ENCODE data around the gene UBTF.

The UBTF gene, protein sequence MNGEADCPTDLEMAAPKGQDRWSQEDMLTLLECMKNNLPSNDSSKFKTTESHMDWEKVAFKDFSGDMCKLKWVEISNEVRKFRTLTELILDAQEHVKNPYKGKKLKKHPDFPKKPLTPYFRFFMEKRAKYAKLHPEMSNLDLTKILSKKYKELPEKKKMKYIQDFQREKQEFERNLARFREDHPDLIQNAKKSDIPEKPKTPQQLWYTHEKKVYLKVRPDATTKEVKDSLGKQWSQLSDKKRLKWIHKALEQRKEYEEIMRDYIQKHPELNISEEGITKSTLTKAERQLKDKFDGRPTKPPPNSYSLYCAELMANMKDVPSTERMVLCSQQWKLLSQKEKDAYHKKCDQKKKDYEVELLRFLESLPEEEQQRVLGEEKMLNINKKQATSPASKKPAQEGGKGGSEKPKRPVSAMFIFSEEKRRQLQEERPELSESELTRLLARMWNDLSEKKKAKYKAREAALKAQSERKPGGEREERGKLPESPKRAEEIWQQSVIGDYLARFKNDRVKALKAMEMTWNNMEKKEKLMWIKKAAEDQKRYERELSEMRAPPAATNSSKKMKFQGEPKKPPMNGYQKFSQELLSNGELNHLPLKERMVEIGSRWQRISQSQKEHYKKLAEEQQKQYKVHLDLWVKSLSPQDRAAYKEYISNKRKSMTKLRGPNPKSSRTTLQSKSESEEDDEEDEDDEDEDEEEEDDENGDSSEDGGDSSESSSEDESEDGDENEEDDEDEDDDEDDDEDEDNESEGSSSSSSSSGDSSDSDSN

DNA sequence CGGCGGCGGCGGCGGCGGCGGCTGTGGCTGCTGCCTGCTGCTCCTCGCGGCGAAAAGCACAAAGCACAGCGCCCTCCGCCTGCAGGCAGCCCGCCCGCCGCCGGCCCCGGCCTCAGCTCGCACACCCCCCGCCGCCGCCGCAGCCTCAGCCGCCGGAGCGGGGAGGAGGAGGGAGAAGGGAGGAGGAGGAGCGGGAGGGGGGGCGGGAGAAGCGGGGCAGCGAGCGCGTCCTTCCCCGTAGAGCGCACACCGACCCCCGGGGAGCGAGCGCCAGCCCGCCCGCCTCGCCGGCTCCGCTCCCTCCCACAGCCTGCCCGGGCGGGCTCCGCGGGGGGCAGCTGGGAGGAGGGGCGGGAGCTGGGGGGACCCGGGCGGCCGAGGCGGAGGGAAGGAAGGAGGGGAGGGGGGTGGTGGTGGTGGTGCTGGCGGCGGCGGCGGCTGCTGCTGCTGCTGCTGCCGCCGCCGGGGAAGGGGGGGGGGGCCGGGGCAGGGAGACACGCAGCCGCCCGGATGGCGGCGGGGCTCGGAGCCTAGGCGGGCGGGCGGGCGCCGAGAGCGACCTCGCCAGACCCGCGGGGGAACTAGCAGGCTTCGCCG is at the start of gene UBTF:
Gene UBTF (minus strand): TSS at position 60 of the 597 bp plus-strand sequence. CDS start 1,446 bp downstream, outside the sequence.
- peak; percentile 83 for DNase-seq

DNA sequence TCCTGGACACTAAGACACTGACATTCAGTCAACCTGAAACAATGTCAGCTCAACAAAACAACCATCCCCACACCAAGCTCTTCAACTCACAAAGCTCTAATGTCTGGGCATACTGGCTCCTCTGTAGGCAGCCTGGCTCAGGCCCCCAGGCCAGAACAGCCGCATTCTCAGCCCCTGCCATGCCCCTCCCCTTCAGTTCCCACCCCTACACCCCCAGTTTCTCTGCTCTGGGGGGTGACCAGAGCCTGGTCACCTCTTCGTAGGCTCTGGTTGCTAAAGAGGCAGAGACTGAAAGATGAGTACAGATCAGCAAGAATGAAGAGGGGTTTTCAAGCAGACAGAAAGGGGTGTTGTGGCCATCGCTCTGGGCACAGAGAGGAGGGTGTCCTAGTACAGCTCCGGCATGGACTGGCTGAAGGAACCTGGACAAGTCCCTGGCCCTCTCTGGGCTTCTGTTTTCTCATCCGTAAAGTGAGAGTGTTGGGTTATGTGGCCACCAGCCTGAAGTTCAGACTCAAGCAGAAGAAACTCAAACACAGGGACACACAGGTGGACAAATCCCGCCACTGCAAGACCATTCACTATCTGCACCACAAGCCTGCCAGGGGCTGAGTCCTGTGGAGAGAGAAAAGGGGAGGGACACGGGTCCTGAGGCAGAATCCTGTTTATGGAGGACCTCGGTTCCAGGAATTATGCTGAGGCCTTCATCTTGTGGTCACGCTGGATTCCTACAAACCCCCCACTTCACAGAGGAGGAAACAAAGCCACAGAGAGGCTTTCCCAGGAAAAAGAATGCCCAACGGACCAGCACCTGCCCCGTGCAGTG is 49.4 kb upstream of the UBTF start:
- DNase-seq = no peak

DNA sequence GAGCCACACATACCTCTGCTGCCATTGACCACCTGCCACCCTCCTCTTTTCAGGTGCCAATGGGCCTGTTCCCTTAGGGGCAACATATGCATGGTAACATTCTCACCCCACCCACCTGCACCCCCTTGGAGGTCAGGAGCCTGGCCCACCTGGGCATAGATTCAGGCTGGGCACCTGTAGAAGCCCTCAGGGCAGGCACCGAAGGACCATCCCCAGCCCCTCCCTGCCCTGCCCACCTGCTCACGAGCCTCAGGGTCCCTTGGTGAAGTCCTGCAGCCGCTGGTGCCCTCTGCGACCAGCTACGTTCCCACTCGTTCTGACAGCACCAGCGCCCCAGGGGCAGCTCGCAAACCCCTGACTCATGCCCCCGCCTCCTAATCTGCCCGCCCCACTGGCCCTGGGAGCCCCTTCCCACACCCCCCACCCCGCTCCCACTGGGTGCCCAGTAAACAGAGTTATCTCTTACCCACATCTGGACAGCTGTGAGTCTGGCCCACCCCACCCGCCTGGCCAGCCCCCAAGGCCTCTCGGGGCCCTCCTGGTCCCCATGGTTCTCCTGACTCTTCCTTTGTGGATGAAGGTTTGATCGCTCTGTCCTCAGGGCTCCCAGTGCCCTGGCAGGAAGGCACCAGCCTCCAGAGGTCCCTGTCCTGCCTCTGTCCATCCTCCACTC is 48.5 kb upstream of the UBTF start, which contains the start of gene SLC4A1:
Gene SLC4A1 (minus strand): TSS at position 318 of the 673 bp plus-strand sequence. CDS start 5,269 bp downstream, outside the sequence.
- DNase-seq = no peak

DNA sequence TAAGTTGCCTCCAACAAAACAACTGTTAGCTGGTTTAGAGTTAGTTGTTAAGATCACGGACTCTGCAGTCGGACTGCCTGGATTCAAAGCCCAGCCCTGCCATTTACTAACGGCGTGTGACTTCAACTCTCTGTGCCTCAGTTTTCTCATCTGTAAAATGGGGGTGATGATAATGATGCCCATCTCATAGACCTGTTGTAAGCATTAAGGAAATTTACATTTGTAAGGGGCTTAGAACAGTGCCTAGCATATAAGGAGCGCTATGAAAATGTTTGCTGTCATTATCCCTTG is 47.6 kb upstream of the UBTF start:
- DNase-seq = no peak

DNA sequence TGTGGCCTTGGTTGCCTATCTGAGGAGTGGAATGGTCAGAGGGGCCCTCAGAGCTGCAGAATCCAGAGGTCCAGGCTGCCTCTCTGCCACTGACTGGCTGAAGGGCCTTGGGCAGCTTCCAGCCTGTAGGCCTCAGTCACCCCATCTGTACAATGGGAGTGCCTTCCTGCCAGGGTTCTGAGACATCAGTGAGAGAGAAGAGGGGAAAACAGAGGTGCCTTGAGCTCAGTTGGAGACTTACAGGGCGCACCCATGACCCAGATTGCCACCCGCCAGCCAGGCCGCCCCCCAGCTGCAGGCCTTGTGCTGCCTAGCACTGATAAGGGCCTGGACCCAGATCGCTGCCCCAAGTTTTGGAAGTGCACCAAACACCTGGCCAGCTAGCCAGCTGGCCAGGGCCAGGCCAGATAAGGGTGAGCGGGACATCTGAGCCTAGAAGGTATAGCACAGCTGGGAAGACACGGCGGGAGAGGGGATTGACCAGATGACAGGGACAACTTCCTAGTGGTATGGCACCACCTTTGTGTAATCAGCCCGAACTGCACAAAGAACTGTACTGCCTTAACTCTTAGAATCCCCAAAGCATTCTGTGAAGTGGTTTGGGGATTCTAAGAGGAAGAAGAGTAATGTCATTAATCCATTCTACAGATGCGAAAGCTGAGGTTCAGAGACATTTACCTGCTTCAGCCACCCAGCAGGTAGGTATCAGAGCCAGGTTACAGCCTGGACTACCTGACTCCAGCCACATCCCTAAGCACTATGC is 47.1 kb upstream of the UBTF start:
- DNase-seq = no peak

DNA sequence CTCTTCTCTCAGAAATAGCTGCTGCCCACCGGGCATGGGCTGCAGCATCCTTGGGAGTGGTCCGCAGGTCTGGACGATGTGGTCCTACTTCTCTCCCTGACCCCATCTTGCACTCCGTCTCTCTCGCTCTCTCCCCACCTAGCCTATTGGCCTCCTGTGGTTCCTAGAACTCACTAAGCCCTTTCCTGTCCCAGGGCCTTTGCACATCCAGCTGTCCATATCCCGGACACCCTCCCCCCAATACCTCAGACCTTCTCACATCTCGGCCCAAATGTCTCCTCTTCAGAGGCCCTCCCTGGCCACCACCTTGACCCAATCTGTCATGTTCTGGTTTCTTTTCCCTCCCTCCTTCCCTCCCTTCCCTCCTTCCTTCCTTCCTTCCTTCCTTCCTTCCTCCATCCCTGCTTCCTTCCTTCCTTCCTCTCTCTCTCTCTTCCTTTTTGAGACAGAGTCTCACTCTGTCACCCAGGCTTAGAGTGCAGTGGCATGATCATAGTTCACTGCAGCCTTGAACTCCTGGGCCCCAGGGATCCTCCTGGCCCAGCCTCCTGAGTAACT is 43.9 kb upstream of the UBTF start:
- DNase-seq = no peak

DNA sequence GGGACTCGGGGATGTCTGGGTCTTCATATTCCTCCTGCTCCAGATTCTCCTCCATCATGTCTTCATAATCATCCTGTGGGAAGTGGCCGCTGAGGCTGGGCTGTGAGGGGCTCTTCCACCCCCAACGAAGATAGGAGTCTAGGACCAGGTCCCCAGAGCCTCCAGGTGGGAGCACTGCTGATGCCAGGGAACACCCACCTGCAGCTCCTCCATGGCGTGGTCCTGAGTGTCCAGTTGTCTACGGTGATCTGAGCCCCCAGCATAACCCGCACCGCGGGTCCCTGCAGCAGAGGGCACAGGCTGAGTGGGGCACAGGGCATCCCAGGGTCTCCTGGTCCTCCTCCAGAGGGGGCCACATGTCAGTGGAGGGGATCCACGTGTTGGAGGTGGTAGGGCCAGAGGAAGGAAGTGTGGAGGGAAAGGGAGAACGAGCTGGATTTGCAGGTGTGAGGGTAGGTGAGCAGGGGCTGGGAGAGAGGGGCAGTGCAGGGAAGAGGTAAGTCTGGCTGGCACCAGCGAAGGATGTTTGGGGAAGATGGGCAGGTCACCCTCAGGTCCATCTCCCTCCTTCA is 43.3 kb upstream of the UBTF start:
- no peak for DNase-seq

DNA sequence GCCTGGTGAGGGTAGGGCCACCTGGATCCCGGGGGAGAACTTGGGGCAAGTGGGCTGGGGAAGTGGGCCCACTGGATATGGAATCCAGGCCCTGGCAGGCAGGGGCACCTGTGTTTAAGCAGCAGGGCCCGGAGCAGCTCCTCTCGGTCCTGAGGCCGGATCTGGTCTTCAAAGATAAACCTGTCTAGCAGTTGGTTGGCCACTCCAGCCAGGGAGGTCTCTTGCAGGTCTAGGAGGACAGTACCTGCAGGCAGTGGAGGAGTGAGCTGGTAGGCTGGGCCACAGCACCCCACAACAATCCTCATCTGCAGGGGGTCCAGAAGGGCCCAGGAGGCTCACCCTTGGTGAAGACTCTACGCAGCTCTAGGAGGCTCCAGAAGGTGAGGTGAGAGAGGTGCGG is 40.8 kb upstream of the UBTF start:
- DNase-seq = no peak

DNA sequence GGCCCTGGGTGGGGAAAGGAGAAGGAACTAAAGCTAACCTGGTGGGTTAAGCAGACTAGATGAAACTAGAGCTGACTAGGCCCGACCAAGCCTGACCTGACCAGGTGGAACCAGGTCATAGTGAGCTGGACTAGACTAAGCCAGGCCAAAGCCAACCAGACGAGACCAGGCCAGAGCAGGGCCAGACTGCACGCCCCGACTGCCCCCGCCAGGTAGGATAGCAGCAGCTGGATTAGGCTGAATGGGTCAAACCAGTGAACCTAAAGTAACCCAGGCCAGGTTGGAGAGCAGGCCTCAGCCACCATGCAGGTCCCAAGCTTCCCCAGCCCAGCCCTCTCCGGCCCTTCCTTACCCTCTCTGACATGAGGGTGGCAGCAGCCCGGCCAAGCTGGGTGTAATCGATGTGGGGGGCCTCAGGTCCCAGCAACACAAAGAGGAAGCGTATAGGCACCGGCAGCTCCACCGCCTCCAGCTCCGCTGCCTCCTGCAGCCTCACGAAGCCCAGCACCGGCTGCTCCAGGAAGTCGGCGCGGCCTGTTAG is 39.4 kb upstream of the UBTF start:
- DNase-seq = no peak

DNA sequence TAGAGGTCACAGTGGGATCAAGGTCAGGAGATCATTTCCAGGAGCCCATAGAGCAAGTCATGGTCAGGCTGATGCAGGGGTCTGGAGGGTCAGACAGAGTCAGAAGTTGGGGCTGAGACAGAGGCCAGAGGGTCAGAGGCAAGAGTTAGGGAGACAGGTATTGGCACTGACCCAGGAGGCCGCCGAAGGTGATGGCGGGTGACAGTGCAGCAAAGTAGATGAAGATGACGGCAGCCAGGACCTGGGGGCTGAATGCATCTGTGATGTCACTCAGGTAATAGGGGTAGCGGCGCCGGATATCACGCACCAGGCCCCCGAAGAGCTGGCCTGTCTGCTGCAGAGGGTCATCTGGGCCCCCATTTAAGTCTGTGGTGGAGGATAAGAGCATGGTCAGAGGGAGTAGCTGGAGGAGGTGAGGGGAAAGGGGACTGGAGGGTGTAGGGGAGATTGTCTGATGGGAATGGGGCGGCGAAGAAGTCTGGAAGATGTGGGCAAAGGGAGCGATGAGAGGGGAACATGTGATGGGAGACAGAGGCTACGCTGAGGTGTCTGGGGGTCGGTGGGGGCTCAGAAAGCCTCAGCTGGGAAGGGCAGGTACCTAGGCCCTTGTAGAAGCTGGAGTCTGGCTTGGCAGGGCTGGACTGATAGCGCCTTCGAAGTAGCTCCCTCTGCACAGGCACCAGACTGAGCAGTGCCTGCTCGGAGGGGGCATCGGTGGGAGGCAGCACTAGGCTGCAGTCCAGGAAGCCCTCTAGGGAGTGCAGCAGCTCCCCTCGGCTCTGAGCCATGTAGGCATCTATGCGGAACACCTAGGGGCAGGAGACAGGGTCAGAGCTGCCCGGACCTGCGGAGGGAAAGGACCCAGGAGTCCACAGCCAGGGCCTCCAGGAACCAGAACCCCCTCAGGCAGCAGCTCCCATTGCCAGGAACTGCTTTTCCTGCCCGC is 38.6 kb upstream of the UBTF start:
- DNase-seq = no peak

DNA sequence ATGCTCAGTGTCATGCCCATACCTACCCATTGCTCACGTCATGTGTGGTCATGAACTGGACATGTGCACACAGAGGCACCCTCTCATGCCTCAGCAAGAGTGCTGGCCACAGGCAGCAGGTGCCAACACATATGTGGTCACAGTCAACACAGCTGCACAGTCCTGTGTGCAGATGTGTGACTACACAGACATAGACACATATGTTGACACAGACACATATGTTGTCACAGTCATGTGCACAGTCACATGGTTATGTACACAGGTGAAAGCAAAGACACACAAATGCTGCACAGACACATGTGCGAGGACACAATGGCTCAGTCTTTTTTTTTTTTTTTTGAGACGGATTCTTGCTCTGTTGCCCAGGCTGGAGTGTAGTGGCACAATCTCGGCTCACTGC is 37.2 kb upstream of the UBTF start:
- DNase-seq = no peak

DNA sequence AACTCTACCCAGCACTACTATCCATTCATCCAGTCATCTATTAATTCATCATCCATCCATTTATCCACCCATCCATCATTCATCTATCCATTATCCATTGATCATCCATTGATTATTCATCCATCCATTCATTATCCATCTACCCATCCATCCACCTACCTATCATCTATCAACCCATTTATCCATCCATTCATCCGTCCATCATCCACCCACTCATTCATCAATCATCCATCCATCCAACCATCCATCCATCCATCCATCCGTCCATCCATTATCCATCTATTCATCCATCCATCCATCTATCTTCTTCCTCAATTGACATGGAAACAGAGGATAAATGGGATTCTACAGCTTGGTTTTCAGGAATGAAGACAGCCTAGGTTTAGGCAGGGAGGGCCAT is 36.4 kb upstream of the UBTF start:
- DNase-seq = no peak

DNA sequence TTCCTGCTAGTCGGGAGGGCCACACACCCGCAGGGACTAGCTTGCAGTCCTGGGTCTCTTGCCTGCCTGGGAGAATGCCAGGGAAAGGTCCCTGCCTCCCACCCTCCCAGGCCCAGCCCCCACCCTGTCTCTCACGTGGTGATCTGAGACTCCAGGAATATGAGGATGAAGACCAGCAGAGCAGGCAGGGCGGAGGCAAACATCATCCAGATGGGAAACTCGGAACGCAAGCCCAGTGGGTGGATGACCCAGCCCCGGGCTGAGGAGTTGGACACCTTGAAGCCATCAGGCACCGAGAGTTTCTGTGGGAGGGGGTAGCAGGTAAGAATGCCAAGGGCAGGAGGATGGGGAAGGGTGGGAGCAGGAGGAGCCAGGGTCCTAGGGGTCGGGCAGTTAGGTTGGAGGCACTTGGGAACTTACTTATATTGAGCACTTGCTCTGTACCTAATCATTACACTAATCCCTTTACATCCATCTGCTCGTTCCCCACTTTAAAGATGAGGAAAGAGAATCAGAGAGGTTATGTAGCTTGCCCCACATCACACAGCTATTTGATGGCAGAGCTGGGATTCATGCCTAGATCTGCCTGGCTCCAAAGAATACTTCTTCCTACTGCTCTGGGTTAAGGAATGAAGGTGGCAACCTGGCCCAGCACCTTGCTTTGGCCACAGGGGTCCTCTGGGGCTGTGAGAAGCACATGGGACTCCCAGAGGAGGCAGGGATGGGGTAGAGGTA is 35.1 kb upstream of the UBTF start:
- no peak for DNase-seq

DNA sequence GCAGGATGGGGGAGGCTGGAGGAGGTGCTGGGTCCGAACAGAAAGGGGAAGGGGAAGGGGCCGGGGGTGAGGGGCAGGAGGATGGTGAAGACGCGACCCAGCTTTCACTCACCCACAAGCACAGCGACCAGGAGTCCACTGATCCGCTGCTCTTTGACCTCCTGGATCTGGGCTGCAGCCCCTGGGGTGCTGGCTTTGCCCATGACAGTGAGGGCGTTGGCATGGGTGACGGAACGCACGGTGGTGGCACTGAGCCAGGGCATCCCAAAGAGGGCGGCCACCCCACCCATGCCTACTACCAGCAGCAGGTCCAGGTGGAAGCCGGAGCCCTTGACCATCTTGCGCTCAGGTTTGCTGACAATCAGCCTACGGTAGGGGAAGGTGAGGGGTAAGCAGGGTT is 33.5 kb upstream of the UBTF start:
- no peak for DNase-seq

DNA sequence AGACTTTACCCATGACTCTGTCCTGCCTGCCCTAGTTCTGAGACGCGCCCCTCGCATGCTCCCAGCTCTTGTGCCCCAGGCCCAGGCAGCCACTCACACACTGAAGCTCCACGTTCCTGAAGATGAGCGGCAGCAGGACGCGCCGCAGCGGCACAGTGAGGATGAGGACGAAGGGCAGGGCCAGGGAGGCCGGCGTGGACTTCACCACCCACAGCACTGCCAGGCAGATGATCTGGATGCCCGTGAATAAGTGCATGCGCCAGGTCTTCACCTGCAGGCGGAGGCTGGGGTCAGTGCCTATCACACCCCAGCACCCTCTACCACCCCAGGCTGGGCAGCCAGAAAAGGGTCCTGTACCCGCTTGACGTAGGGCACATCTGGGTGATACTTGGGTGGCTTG is 31.6 kb upstream of the UBTF start:
- DNase-seq = no peak

DNA sequence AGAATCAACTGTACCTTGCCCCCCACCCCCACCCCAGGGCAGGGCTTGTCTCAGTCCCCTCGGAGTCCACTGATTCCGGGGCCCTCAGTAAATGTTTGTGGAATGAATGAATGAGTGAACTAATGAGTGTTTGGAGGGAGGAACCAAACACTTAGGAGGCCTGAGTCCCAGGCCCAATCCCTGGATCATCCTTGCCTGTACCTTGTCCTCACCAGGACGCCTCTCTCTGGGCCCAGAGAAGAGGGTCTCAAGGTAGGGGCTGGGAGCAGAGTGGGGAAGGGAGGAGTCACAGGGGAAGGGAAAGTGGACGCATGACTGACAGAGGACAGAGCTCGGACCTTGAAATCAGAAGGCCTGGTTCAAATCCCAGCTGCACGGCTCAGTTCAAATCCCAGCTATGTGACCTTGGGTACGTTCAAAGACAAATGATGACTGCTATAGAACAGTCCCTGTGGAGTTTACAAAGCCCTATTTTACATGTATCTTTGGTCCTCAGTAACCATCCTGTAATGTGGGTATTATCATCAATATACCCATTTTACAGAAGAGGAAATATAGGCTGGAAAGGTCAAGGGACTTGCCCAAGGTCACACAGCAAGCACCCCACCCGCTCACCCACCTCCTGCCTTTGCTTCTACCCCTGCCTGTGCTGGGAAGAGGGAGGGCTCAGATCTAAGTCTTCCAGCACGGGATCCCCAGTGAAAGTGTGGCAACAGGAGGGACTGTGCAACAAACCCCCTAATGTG is 30.2 kb upstream of the UBTF start:
- DNase-seq = no peak

DNA sequence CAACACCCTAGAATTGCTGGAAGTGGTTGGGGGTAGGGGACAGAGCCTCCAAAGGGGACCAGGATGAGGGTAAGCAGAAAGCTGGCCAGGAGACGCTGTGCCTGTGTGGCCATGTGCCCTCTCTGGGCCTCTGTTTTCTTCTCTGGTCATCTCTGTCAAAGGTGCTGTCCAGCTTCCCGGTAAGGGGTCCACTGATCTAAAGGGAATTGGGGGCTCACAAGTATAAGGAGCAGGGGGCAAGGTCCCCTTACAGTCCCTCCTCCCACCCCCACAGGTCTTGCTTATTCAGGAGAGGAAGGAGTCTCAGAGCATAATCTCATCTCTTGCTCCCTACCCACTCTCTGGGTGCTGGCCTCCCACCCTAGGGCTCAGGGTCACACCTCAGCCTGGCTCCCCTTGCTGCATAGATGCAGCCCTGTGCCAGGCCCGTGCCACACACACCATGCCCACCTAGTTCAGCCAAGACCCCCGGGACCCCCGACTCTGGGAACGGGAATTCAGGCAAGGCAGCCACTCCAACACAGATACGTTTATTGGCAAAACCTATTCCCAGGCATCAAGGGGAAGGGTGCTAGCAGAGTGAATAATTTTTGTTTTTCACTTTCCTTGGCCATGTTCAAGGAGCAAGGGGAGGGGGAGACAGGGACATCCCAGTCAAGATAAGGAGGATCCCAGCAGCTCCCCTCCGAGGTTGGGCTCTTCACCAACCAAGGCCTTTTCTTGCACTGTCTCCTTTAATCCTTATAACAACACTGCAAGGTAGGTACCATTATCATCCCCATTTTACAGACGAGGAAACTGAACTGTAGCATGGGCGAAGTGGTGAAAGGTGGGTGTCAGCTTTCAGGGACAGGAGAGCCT is 28.6 kb upstream of the UBTF start:
- DNase-seq = no peak

Data from CD4-positive, alpha-beta T cell treated with Interleukin-21 for 1 hour (primary cell).